HCT116 (cell line): ENCODE data around the gene E2F6.

Experiments used
- EGR1 ChIP-seq: IDR thresholded peaks from 2 replicates; pipeline ENCODE4 v1.6.1; 2012; ENCODE audit warnings: low read depth
- EZH2phosphoT487 ChIP-seq: fragments of 200-600 bp; IDR thresholded peaks from 2 replicates; pipeline ENCODE4 v1.6.1; 2018; ENCODE audit warnings: antibody characterized with exemption, borderline replicate concordance
- POLR2A ChIP-seq: IDR thresholded peaks from 2 replicates; pipeline ENCODE4 v1.7.0; 2011; ENCODE audit warnings: borderline replicate concordance; ENCODE audit not compliant: insufficient read depth, insufficient read length; ENCODE audit errors: extremely low read depth
- RAD21 ChIP-seq: IDR thresholded peaks from 2 replicates; pipeline ENCODE4 v1.6.1; 2012; ENCODE audit warnings: low read depth, mild to moderate bottlenecking
- SP1 ChIP-seq: IDR thresholded peaks from 2 replicates; pipeline ENCODE4 v1.6.1; 2012; ENCODE audit warnings: low read depth
- SRF ChIP-seq: IDR thresholded peaks from 2 replicates; pipeline ENCODE4 v1.6.1; 2012; ENCODE audit warnings: low read depth
- TCF7L2 ChIP-seq: IDR thresholded peaks from 2 replicates; pipeline ENCODE4 v1.7.0; 2011; ENCODE audit warnings: borderline replicate concordance, inconsistent platforms; ENCODE audit not compliant: insufficient read depth, insufficient read length; ENCODE audit errors: extremely low read depth
- YY1 ChIP-seq: IDR thresholded peaks from 2 replicates; pipeline ENCODE4 v1.6.1; 2011; ENCODE audit warnings: low read length, low read depth, moderate library complexity, mild to moderate bottlenecking; ENCODE audit not compliant: insufficient replicate concordance; ENCODE audit errors: extremely low read depth
- TF ChIP-seq, protein P1 (sequence below), 3 experiments: fragments of 200-600 bp in 1 of 3; sonication (generic) in 1 of 3; IDR thresholded peaks in 2 of 3; conservative IDR thresholded peaks in 1 of 3; 2 replicates each; pipeline ENCODE4 v1.5.1; 2012 to 2017; ENCODE audit warnings: low read depth in 2 of 3, low read length in 2 of 3, antibody characterized with exemption in 1 of 3, borderline replicate concordance in 1 of 3, control low read depth in 1 of 3, mild to moderate bottlenecking in 1 of 3, mixed read lengths in 1 of 3, mixed run types in 1 of 3, moderate library complexity in 1 of 3; ENCODE audit not compliant: insufficient read depth in 1 of 3
- TF ChIP-seq, protein P2 (sequence below): IDR thresholded peaks from 2 replicates; pipeline ENCODE4 v1.6.1; 2011; ENCODE audit warnings: mild to moderate bottlenecking, low read length, moderate library complexity; ENCODE audit not compliant: insufficient replicate concordance; ENCODE audit errors: extremely low read depth
- TF ChIP-seq, protein P3 (sequence below): IDR thresholded peaks from 2 replicates; pipeline ENCODE4 v1.6.1; 2012

DNA sequence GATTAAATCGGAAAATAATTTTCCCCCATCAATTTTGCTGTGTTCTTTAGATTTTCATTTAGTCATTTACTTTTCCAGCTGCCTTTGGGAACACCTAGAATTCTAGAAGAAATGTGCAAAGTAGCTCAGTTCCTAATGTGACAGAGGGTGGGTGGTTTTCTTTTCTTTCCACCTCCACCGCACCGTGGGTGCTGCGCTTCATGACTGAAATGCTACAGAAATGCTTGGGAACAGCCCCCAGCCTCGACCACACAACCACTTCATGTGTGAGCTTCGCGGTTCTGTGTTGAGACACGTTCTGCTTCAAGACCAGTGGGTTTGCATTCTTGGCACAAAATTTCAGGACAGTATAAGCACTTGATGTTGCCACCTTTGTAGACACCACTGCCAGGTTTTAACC lies 30.9 kb downstream of the E2F6 start:
- TF ChIP-seq, protein P1, sequence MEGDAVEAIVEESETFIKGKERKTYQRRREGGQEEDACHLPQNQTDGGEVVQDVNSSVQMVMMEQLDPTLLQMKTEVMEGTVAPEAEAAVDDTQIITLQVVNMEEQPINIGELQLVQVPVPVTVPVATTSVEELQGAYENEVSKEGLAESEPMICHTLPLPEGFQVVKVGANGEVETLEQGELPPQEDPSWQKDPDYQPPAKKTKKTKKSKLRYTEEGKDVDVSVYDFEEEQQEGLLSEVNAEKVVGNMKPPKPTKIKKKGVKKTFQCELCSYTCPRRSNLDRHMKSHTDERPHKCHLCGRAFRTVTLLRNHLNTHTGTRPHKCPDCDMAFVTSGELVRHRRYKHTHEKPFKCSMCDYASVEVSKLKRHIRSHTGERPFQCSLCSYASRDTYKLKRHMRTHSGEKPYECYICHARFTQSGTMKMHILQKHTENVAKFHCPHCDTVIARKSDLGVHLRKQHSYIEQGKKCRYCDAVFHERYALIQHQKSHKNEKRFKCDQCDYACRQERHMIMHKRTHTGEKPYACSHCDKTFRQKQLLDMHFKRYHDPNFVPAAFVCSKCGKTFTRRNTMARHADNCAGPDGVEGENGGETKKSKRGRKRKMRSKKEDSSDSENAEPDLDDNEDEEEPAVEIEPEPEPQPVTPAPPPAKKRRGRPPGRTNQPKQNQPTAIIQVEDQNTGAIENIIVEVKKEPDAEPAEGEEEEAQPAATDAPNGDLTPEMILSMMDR (IDR thresholded peaks at IDR 0.05 in 2 of 3, conservative IDR thresholded peaks at IDR 0.05 in 1 of 3; ENCODE audit: borderline replicate concordance in 1 of 3, insufficient read depth in 1 of 3, low read depth in 2 of 3, low read length in 2 of 3) = no peak
- no peak for TF ChIP-seq SP1
- TF ChIP-seq, protein P2, sequence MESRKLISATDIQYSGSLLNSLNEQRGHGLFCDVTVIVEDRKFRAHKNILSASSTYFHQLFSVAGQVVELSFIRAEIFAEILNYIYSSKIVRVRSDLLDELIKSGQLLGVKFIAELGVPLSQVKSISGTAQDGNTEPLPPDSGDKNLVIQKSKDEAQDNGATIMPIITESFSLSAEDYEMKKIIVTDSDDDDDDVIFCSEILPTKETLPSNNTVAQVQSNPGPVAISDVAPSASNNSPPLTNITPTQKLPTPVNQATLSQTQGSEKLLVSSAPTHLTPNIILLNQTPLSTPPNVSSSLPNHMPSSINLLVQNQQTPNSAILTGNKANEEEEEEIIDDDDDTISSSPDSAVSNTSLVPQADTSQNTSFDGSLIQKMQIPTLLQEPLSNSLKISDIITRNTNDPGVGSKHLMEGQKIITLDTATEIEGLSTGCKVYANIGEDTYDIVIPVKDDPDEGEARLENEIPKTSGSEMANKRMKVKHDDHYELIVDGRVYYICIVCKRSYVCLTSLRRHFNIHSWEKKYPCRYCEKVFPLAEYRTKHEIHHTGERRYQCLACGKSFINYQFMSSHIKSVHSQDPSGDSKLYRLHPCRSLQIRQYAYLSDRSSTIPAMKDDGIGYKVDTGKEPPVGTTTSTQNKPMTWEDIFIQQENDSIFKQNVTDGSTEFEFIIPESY = no peak
- TF ChIP-seq POLR2A = no peak
- no peak for TF ChIP-seq EZH2phosphoT487
- no peak for TF ChIP-seq SRF
- no peak for TF ChIP-seq RAD21
- TF ChIP-seq EGR1 = no peak
- TF ChIP-seq, protein P3, sequence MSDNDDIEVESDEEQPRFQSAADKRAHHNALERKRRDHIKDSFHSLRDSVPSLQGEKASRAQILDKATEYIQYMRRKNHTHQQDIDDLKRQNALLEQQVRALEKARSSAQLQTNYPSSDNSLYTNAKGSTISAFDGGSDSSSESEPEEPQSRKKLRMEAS = no peak
- no peak for TF ChIP-seq YY1
- TF ChIP-seq TCF7L2 = no peak
